ENCODE data around the gene SAFB.
A peak's percentile ranks its signal among the peaks of the same experiment; 100 is the strongest.
"Not testable (repeated sequence)": the region's sequence is repeated elsewhere in the genome, so short reads cannot be mapped to it uniquely, and the experiment has no call there.

Gene SAFB

DNA sequence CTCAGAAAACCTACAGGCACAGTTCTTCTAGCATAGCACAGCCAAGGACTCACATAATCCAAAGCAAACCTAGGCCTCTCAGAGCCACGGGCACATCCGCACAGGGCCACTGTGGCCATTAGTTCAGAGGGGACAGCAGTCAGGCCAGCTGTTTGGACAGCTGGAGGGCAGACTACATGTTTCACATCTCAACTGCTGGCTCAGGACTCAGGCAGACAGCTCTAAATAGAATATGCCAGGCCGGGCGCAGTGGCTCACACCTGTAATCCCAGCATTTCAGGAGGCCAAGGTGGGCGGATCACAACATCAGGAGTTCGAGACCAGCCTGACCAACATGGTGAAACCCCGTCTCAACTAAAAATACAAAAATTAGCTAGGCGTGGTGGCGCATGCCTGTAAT, 27.1 kb upstream of the SAFB start:
- no peak for DNase-seq

DNA sequence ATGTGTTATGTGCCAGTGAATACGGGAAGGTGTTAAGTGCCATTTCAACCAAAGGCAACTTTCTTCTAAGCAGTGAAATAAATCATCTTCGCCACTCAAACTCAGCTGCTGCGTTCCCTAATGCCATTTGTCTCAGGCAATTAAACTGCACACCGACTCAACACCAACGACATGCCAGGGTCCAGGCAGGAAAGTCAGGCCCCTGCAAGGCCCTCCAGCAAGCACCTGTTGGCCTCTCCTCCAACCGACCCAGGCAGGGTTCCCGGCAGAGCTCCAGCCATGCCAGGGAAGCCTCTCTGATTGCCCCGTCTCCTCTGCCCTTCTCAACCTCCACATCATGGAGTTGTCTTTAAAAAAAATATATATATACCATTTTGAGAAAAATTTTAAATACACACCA, 22.1 kb upstream of the SAFB start:
- DNase-seq: no peak

DNA sequence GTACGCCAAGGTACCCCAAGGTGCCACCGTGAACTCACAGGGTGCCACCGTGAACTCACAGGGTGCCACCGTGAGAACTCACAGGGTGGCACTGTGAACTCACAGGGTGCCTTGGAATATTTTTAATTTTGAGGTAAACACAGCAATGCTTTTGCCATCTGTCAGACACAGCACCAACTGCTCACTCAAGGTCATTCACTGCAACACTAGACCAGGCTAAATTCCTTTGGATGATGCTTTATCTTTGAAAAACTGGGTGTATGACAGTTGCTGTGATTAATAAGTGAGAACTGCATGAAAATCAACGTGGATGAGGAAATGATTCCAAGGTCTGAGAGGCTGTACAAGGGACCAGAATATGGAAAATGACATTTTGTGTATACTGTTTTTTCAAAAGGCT, 19.3 kb upstream of the SAFB start:
- DNase-seq: no peak

DNA sequence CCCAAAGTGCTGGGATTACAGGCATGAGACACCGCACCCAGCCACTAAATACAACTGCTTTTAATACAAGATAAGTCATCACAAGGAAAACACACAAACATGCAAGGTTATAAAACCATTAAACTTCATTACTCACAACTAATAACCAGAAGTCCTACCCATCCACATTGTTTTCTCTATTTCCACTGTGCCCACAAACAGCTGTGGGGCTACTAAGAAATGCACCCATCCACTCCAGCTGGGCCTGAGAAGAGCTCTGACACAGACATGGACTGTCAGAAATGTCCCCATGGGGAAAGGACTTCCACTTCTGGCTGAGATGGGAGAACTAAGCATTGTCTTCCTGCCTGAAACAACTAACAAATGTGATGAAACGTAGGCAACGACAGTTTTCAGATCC, 17.5 kb upstream of the SAFB start:
- DNase-seq: no peak

DNA sequence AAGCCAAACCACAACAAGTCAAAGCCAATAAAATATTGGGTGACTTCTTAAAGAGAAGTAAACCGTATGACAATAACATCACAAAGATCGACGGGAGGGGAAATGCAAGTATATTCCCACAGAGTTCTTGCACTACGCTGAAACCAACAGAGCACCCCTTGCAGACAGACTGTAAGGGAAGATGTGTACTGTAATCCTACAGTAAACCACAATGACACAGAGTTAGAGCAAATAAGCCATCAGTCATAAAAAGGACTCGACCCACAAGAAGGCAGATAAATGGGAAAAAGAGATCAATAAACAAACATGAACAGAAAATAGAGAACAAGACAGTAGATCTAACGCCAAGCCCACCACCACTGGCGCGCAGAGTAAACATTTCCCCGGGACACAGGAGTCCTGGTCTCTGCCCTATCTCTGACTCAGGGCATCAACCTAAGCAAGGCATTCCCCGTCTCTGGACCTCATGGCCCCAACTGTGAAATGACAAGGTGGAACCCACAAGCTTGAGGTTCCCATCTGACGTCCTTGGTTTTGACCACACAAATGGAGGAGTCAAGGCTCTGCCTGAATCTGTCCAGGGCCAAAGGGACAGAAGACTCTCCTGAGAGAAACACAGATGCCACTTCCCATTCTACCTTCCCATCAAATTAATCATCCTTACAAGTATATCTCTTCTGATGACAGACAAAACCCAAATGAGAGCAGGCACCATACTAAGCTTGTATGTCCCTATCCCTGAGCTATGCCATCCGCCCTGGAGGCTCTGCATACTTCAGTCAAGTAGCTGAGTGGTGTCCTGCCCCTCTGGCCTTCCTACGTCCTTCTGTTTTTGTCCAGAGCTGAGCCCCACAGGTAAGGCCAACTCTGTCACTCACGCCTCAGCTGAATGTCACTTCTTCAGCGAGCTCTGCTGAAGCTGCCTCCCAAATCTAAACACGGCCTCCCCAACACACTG, 15.3 kb upstream of the SAFB start:
- no peak for DNase-seq

DNA sequence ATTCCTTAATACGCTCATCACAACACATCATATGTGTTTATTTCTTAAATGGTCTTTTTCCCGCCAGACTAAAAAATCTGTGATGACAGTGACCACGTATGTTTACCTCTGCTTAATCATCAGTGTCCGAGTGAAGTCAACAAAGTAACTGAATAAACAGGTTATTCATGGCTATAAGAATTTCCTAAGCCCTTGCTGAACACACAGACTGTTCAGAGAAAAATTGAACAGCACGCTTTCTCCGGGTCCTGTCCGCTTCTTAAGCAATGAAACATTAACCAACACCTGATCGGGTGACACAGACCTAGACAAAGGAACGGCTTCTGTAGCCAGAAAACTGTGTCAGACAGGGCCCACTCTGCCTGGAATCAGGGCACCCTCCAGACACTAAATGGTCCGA, 14.6 kb upstream of the SAFB start:
- no peak for DNase-seq

DNA sequence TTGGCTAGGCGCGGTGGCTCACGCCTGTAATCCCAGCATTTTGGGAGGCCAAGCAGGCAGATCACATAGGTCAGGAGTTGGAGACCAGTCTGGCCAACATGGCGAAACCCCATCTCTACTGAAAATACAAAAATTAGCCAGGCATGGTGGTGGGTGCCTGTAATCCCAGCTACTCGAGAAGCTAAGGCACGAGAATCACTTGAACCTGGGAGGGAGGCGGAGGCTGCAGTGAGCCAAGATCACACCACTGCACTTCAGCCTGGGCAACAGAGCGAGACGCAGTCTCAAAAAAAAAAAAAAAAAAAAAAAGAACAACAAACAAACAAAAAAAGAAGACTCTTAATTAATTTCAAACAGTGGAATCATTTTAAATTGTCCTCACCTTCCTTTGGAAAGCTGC, 14.1 kb upstream of the SAFB start:
- DNase-seq: not testable (repeated sequence)

DNA sequence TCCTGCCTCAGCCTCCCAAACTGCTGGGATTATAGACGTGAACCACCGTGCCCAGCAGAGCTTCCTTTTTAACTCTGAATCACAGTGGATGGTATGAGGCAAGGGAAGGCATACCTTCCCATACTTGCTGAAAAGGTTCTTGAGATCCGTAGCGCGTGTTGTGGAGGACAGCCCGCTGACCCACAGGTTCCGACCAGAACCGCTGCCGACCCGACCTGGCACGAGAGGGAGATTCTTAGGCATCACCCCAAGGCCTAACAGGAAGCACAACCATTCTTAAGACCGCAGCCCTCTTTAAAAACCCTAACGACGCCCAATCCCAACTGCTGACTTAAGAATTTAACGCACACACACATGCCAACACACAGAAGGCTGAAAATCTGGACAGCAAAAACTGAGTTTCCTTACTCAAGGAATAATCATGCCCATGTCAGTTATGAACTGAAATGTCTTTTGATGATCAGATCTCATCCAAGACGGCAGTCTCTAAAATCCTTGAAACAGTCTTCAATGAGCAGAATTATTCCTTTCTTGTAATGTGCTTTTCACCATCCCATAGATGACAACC, 12.9 kb upstream of the SAFB start:
- no peak for DNase-seq

DNA sequence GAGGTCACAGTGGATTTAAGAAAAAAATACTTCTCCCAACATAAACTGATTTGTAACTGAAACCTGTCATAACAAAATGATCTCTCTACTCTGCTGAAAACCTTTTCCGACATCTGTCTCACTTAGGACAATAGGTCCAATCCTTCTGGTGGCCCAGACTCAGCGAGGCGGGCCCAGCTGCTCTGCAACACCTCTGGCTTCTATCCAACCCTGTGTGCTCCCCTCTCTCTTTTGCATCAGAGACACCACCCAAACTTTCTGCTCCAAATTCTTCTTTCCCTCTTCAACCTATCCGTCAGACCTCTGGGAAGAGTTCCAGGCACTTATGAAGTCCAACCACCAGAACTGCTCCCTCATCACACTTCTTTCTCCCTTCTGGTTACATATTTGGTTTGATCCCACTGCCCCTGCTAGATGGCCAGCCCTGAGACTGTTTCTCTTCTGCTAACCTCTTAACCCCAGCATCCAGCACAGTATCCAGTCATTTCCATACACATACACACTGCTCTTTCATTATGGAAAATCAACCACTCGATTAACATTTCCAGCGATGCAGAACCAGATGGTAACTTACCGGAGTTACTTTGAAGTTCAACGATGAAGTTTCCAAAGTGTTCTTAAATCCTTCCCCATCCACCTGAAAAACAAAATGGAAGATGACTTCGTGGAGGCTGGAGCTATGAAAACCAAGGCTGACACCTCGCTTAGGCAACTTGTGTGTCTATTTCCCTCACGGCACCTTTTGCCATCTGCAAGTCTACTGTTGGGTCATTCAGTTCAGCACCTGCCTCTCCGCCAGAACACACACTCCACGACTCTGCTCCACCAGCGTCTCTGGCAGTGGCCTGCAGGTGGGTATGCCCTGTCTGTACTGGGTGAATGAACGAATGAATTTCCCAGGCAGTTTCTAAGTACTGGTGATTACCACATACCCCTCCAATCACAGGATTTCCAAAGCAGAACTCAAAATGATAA, 9.7 kb upstream of the SAFB start:
- DNase-seq: no peak

DNA sequence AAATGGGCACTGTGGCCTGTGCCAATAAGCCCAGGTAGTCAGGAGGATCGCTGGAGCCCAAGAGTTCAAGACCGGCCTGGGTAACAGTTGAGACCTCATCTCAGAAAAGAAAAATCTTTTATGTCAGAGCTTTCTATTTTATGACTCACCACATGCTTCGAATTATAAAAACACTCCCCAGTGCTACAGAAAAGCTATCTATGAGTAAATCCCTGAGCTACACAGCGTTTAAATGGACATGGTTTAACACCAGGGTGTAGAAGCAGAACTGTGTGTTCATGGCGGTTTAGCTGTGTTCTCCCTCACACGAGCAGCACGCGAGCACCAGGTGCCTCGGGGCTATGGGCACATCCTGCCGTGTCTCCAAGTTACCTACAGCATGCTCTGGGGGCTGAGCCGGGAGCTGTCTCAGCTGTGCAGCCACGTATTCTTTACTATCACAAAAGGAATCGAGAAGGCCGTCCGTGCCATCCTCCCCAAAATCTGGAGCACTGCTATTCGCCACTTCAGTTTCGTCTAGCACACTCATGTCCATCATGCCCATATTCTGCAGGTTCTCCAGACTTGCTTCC, 7.0 kb upstream of the SAFB start:
- no peak for DNase-seq

DNA sequence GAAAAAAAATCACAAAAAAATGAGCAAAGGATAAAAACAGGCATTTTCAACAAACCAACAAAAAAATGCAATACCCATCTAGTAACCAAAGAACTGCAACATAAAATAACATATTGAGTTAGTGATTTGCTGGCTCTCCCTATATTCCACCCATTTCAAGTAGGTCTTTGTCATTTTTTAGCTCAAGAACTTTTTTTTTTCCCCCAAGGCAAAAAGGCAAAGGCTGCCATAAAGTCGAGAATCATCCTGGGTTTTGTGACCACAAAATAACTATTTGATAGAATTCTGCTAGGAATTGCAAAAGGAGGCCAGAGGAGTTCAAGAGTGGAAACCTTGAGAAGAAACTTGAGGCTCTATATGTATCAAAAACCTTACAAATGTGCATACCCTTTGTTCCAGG, 5.8 kb upstream of the SAFB start:
- DNase-seq: no peak

DNA sequence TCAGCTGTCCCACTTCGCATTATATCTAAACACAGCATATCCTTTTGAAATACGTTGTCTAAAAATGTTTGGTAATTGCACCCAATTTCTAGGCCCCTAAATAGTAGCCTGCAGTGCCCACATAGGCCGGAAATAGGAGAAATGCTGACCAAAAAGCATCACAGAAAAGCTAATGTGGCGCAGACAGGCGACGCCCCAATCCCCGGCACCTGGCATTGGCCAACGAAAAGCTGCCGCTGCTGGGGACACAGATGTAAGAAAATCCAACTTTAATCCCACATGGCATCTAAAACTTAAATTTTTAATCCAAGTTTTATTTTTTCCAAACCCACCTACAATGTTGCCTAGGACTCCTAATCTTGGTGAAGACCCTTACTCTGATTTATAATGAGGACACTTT, 4.3 kb upstream of the SAFB start:
- DNase-seq: no peak

DNA sequence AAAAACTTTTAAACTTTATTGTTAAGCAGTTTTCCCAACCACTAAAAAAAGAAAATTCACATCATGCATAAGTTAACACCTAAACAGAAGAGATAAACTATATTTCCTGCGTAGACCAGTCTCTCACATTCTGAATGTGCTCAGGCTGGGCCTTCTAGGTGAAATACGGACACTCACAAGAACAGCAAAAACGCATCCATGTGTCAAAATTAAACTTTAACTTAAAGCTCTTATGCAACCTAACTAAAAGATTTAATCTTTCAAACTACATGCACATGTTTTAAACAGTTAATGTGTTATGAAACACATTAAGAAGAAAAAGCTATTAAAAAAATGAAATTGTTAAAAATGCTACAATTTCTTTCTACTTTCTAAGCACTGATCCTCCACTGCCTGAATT, 2.9 kb upstream of the SAFB start:
- no peak for DNase-seq

DNA sequence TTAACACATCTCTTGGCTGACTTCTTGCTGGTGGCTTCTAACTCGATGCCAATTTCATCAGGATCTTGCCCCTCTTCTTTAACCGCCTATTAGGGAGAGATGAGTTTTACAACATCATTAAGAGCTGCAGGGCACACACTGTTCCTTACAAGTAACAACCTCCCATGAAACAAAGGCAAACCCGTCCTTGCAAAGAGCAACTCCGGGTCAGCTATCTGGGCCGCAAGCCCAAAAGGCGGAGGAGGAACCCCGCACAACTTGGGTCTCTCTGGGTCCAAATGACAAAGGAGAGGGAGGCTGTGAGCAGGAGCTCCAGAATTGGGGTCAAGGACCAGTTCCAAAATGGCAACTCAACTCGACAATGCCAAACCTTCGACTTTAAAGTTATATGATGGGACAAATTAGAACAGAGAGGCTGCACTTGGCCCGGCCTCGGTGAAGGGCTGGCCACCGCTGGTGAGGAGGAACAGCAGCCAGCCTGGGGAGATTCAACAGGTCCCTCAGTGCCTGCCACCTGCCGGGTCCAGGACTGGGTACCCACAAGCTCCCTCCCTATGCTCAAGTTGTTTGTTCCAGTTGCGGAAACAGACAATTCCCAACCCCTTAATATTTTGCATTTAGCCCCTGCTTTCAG, 1.5 kb upstream of the SAFB start:
- DNase-seq: no peak

DNA sequence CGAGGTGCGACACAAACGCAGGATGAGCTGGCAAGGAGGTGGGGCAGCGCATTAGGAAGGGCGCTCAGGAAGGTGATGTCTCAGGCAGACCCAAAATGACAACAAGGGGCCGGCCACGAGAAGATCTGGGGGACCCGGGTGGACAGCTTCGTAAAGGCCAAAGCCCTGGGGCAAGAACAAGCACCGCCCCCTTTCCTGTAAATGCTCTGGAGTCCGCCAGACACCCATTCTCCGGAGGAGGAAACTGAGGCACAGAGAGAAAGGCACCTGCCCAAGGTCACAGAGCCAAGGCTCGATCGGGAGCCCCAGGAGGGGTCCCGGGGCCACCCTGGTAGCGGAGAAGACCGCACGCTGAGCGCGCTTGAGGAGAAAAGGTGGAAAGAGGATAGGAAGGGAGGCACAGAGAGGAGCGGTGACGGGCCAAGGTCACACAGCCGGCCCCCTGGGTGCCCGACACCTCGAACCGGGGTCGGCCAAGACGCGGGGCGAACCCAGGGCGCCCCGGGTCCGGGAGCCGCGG, 878 bp upstream of the SAFB start:
- DNase-seq: peak in 1 of 2 donors; percentile 35

DNA sequence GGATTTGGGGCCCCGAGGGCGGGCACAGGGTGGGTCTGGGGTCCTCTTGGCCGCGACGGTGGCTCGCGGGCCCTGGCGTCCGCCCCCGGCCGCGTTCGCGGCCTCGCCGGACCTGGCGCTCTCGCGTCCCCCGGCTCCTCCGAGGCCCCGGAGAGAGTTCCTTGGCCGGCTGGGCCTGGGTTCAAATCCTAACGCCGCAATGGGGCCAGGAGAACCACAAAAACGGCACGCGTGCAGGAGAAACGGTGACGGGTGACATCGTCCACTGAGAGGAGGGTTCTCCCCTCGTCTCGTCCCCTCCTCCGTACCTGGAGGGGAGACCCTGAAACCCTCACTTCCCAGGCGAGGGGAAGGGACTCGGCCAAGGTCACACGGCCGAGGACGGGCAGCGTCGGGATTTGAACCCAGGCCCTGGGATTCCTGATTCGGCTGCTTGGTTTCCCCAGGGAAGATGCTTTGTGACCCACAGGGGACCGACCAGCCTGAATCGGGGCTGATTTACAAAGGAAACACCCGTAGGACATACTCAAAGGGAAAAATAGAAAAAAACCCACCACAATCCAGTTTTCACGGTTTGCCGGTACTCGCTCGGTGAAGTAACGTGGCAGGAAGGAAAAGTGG, 624 bp downstream of the SAFB start:
- no peak for DNase-seq

DNA sequence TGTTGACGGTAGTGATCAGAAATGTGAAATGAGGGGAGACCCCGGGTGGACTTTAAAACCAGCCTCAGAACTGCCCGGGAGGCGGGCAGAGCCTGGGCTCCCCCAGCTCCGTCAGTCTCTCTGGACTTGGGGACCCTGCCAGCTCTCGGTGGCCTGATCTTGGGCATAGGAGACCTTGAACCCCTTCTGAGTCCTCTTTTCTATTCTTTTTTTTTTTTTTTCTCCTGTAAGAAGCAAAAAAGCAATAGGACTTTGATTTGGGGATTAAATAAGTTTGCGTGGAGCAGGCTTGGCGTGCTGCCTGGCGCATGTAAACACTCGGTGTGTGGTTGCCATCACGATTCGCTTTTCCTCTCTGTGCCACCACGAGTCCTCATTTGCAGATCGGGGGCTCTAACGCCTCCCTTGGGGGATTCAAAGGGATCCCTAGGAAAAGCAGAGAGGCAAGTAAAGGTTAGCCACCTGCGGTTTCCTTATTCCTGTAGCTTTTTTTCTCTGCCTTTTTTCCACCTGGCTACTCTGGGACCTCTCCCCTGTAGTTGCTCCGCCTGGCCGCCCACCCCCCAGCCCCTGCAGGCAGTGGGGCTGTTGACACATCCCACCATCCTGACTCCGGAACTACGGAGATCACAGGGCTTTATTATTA, 1.3 kb downstream of the SAFB start:
- DNase-seq: no peak

DNA sequence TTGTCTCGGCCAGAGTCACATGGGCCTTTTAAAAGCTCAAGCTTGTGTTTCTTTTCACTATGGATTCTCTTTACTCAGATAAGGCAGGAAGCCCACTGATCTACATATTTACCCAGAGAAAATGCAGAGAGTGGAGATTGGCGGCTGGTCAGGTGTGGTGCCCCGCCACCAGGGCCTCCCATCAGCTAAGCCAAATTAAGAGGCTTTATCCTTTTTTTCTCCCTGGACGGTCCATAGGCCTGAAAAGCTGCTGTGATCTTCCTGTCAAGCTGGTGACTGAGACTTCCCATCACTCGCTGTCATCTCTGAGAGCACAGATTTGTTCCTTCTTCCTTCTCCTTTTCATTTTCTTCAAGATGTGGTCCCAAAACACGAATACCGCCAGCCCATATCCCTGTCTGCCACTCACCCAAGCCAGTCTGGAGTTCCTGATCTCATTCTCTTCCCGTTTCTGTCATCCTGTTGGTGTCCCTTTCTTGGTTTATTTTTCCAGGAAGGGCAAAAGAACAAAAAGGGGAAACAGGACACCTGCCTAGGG, 1.9 kb downstream of the SAFB start:
- DNase-seq: no peak

DNA sequence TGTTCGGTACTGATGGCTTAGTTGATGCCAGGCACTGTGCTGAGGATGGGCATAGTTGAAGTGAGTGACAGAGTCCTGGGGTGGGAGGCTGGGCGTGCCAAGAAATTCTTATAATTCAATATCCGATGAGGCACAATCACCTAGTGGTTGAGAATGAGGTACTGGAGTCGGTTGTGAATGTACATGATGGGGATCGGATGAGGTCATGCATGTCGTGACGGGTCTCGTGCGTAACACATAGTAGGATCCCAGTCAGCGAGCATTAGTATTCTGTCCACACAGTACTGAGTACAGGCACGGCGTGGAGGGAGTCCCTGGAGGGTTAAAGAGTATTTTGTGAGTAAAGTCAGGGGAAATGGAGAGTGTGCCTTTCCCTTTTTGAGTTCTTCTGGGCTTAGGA, 2.8 kb downstream of the SAFB start:
- no peak for DNase-seq

DNA sequence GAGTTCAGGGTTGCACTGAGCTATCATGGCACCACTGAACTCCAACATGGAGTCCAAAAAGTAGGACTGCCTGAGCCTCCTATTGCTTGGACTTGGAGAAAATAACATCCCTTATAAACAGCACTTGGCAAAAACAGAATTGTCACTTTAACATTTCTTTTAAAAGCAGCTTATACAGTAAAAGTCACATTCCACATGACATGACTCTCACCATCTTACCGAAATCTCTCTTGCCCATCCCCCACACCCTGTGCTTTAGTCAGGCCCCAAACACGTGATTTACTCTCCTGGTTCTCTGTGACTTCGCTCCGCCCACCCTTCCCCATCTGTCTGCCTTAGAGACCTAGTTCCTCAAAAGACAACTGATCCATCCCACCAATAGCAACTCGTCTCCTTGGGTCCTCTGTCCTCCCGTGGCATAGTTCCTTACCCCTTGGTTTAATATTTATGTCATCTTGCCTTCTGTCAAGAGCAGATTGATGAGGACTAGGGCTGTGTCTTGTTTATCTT, 4.6 kb downstream of the SAFB start:
- peak; percentile 24 to 90 for DNase-seq

DNA sequence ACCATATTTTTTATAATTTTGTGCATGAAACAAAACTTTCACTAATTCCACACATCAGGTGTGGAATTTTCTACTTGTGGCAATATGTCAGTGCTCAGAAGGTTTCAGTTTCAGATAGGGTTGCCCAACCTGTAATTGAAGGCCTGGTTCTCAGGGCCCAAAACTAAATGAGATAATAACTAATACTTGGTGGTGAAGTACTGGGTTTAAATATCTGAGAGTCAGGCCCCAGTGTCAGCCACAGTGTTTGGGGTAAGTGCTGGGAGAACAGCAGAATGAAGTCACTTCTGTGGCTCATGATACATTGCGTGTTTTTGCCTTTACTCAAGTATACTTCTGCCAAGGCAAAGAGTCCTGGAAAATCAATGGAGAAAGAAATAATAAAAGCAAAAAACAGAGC, 5.6 kb downstream of the SAFB start:
- DNase-seq: no peak

Data from bone marrow (tissue), 2 donors.